ENCODE data around the gene CMYA5.
"Not testable (repeated sequence)": the region's sequence is repeated elsewhere in the genome, so short reads cannot be mapped to it uniquely, and the experiment has no call there.

Gene CMYA5

GRCh38 chr5:79774171-79774854 is 84.7 kb downstream of the CMYA5 start:
- Mint-ChIP-seq H3K27me3 (peaks cover 4% of the 10 kb centered on the region in 2 donors), H3K27ac (no peak overlapping the region), H3K36me3 (peaks cover 0 to 3% of the 10 kb centered on the region in 2 donors), H3K9me3 (no peaks in the 10 kb centered on the region), H3K4me3 (no peak overlapping the region), H3K4me1 (no peaks in the 10 kb centered on the region)
- DNase-seq, result no peak
- ATAC-seq (replicated peaks), result no peak

DNA sequence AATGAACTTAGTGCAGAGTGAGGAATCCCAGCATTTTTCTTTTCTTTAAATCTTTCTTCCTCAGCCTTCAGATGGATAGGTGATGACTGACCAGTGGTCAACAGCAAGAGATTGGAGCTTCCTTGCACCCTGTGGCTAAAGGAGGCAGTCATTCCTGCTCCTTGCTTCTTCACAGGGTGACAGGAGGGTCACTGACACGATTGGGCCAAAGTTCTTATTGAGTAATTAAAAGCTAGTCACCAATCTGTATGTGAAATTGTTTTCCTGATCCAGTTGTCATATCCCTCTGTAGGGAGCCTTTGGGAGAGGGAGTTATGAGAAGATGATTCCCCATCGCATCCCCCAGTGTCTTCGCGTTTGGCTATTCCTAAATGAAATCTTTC is 85.2 kb downstream of the CMYA5 start:
- DNase-seq, result no peak
- no peak for ATAC-seq (replicated peaks)
- H3K4me3 Mint-ChIP-seq, result no peak overlapping the region
- H3K36me3 Mint-ChIP-seq, result peaks cover 0 to 3% of the 10 kb centered on the region in 2 donors
- H3K4me1 Mint-ChIP-seq, result no peaks in the 10 kb centered on the region
- H3K27me3 Mint-ChIP-seq, result peaks cover 0 to 4% of the 10 kb centered on the region in 2 donors
- H3K27ac Mint-ChIP-seq, result no peak overlapping the region
- H3K9me3 Mint-ChIP-seq, result no peaks in the 10 kb centered on the region

DNA sequence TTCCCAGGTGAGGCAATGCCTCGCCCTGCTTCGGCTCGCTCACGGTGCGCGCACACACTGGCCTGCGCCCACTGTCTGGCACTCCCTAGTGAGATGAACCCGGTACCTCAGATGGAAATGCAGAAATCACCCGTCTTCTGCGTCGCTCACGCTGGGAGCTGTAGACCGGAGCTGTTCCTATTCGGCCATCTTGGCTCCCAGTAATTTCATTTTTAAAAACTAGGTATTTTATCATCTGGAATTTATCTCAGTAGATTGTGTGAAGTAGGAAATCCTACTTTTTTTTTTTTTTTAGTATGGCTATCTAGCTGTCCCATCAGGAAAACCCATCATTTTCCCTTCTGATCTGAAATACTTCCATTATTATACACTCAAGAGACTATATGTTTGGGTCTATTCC is 95.1 kb downstream of the CMYA5 start:
- H3K27ac Mint-ChIP-seq; H3K36me3 Mint-ChIP-seq; H3K4me3 Mint-ChIP-seq; DNase-seq; H3K9me3 Mint-ChIP-seq; ATAC-seq (replicated peaks); H3K4me1 Mint-ChIP-seq: not testable (repeated sequence)
- peaks cover 3 to 11% of the 10 kb centered on the region in 2 donors for H3K27me3 Mint-ChIP-seq

DNA sequence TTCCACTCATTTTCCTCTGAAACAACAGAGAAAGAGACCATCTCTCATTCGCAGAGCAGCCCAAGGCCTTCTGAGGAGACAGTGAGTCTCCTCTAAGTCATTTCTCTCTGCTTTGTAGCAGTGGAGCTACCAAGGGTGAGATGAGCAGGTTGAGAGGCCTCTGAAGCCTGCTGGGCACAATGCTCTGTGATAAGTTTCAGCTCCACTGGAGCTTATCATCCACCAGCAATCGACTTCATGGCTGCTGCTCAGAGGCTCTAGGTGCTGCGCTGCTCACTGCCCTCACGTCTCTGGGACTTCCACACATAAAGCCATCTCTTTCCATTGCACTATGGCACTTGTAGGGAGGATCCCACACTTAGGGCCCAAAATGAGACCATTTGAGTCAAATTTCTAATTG is 96.3 kb downstream of the CMYA5 start:
- DNase-seq, result no peak
- Mint-ChIP-seq H3K27me3 (peaks cover 10 to 11% of the 10 kb centered on the region in 2 donors), H3K4me3 (no peak overlapping the region), H3K27ac (no peak overlapping the region), H3K4me1 (no peaks in the 10 kb centered on the region), H3K36me3 (no peaks in the 10 kb centered on the region), H3K9me3 (no peaks in the 10 kb centered on the region)
- no peak for ATAC-seq (replicated peaks)

DNA sequence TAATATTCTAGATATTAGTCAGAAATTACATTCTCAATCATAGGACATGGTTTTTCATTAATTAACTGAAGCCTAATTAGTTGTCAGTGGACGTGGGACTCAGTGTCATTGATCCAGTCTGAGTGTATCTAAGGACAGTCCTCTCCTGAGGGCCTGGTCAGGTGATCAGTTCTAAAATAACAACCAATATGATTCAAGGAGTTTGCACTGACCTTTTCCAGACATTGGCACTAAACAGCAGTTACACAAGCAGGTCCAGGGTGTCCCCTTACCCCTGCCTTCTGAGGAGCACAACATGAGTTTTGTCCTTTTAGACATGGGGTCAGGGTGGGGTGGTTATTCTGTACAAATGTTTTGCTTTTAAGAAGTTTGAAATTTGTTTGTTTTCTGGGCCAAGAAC is 97.8 kb downstream of the CMYA5 start:
- peaks cover 10 to 11% of the 10 kb centered on the region in 2 donors for H3K27me3 Mint-ChIP-seq
- no peak for ATAC-seq (replicated peaks)
- H3K4me1 Mint-ChIP-seq, result no peaks in the 10 kb centered on the region
- H3K36me3 Mint-ChIP-seq, result no peaks in the 10 kb centered on the region
- no peak overlapping the region for H3K4me3 Mint-ChIP-seq
- no peak for DNase-seq
- H3K27ac Mint-ChIP-seq, result no peak overlapping the region
- no peaks in the 10 kb centered on the region for H3K9me3 Mint-ChIP-seq

DNA sequence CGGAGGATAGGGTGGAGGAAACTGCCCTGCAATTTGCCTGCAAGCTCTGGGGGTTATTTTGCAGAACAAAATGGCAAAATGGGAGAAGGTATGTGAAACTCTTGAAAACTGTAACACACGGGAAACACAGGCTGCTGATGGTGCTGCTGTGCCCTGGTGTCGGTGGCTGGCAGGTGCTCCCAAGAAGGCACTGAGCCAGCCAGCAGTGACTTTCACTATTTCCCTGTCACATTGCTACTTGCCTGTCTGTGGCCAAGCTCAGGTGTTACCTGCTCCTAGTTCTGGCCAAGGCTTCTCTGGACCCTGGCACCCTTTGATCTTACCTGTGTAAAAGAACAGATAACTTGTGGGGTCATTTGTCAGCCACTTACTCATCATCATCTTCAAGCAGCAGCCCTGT is 102.2 kb downstream of the CMYA5 start:
- no peaks in the 10 kb centered on the region for H3K4me1 Mint-ChIP-seq
- H3K36me3 Mint-ChIP-seq, result no peaks in the 10 kb centered on the region
- ATAC-seq (replicated peaks), result no peak
- no peak overlapping the region for H3K27ac Mint-ChIP-seq
- H3K27me3 Mint-ChIP-seq, result peaks cover 10 to 15% of the 10 kb centered on the region in 2 donors
- DNase-seq, result no peak
- no peaks in the 10 kb centered on the region for H3K9me3 Mint-ChIP-seq
- no peak overlapping the region for H3K4me3 Mint-ChIP-seq

DNA sequence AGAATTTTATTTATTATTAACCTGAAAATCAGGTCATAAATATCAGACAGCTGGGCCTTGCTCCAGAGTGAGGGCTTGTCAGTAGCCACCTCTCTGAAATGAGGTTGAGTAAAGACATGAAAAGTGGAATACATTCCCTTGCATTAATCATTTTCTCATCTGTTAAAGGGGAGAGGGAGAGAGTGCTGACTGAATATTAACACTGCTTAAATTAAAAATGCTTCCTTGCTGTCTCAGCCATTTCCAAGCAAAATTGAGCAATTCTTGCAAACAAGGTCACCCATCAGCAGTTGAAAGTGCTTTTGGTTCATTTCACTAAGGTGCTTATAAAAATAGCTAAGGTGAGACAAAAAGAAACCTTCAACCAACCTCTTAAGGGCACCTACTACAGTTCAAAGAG is 102.8 kb downstream of the CMYA5 start:
- no peak overlapping the region for H3K4me3 Mint-ChIP-seq
- H3K27me3 Mint-ChIP-seq, result peaks cover 9 to 15% of the 10 kb centered on the region in 2 donors
- H3K4me1 Mint-ChIP-seq, result no peaks in the 10 kb centered on the region
- DNase-seq, result no peak
- ATAC-seq (replicated peaks), result no peak
- H3K9me3 Mint-ChIP-seq, result no peaks in the 10 kb centered on the region
- no peak overlapping the region for H3K27ac Mint-ChIP-seq
- no peaks in the 10 kb centered on the region for H3K36me3 Mint-ChIP-seq

DNA sequence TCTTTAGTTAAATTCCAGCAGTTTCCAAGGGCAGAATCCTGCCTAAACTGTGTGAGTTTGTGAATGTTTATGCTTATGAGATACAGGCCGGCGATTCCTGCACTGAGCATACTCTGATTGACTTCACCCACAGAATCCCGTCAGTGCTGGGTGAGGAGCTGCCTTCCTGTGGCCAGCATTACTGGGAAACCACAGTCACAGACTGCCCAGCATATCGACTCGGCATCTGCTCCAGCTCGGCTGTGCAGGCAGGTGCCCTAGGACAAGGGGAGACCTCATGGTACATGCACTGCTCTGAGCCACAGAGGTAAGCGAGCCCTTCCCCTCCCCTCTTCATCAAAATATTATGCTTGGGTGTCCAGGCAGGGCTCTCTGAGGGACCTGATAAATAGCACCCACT is 103.7 kb downstream of the CMYA5 start:
- H3K4me3 Mint-ChIP-seq, result no peak overlapping the region
- no peak for ATAC-seq (replicated peaks)
- no peaks in the 10 kb centered on the region for H3K4me1 Mint-ChIP-seq
- no peak for DNase-seq
- H3K36me3 Mint-ChIP-seq, result no peaks in the 10 kb centered on the region
- H3K27ac Mint-ChIP-seq, result no peak overlapping the region
- H3K9me3 Mint-ChIP-seq, result no peaks in the 10 kb centered on the region
- peaks cover 5 to 15% of the 10 kb centered on the region in 2 donors for H3K27me3 Mint-ChIP-seq

DNA sequence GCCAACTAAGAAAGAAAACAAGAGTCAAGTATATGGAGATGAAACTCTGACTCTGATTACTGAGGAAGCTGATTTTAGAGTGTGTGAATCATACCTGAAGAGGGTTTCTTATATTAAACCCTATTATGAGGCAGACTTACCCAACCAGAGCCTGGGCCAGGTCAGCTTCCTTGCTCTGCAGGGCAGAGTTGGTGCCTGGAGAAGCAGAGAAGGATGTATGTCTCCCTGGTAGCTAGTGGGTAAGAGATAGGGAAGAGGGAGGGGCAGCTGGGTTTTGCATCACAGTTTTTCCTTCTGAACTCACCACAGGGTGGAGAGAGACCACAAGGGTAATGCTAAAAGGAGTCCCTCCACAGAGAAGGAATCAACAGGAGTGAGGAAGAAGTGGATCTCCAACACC is 104.1 kb downstream of the CMYA5 start:
- no peak for DNase-seq
- H3K4me3 Mint-ChIP-seq, result no peak overlapping the region
- H3K36me3 Mint-ChIP-seq, result no peaks in the 10 kb centered on the region
- H3K27me3 Mint-ChIP-seq, result peaks cover 5 to 15% of the 10 kb centered on the region in 2 donors
- no peak overlapping the region for H3K27ac Mint-ChIP-seq
- no peaks in the 10 kb centered on the region for H3K9me3 Mint-ChIP-seq
- no peaks in the 10 kb centered on the region for H3K4me1 Mint-ChIP-seq
- peak in 1 of 2 donors; percentile 31 for ATAC-seq (replicated peaks)

DNA sequence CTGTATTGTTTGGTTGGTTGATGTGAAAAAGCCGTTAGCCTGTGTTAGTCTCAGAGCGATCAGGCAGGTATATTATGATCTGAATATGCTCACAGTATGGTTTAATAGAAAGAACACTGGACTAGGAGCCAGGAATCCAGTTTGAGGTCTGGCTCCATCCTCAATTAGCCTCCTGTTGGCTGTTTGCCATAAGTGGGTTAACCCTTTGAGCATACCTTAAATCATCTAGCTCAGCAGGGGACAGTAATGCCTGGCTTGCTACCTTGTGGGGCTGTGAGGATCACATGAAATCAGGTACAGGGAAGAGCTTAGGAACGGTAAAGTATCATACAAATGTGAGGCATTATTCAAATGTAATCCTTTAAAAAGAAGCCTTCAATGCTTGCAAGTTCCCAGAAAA is 104.7 kb downstream of the CMYA5 start:
- no peak overlapping the region for H3K4me3 Mint-ChIP-seq
- no peak for DNase-seq
- H3K9me3 Mint-ChIP-seq, result no peaks in the 10 kb centered on the region
- no peak for ATAC-seq (replicated peaks)
- H3K27ac Mint-ChIP-seq, result no peak overlapping the region
- peaks cover 5 to 15% of the 10 kb centered on the region in 2 donors for H3K27me3 Mint-ChIP-seq
- H3K36me3 Mint-ChIP-seq, result no peaks in the 10 kb centered on the region
- no peaks in the 10 kb centered on the region for H3K4me1 Mint-ChIP-seq

GRCh38 chr5:79795764-79796398 is 106.2 kb downstream of the CMYA5 start:
- peaks cover under 1 to 1% of the 10 kb centered on the region in 2 donors for H3K4me1 Mint-ChIP-seq
- peaks cover 5% of the 10 kb centered on the region in 2 donors for H3K27me3 Mint-ChIP-seq
- no peaks in the 10 kb centered on the region for H3K9me3 Mint-ChIP-seq
- H3K36me3 Mint-ChIP-seq, result no peaks in the 10 kb centered on the region
- no peak overlapping the region for H3K27ac Mint-ChIP-seq
- no peak for DNase-seq
- ATAC-seq (replicated peaks), result no peak
- H3K4me3 Mint-ChIP-seq, result no peak overlapping the region

DNA sequence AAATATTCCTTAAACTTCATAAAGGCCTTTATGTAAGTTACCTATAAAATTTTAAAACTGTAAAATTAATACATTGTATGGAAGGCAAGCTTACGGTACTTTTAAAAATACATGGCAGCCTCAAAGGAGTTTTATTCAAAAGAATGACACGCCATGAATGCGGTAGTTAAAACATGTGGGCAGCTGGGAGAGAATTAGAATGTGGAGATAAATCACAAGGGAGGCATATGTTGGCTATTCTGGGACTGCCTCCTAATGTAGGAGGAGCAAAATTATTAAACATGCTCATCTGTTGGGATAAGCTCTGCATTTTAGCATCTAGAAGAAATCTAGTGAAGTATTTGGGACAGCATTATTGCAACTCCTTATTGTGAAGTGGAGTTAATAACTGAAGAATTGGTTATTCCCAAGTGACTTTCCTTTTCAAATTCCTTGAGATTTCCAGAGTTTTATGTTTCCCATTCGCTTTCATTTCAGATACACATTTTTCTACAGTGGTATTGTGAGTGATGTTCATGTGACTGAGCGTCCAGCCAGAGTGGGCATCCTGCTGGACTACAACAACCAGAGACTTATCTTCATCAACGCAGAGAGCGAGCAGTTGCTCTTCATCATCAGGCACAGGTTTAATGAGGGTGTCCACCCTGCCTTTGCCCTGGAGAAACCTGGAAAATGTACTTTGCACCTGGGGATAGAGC is 109.4 kb downstream of the CMYA5 start:
- DNase-seq, result no peak
- Mint-ChIP-seq H3K27ac (no peak overlapping the region), H3K27me3 (peaks cover 5% of the 10 kb centered on the region in 2 donors), H3K9me3 (no peaks in the 10 kb centered on the region), H3K36me3 (no peaks in the 10 kb centered on the region), H3K4me3 (no peak overlapping the region), H3K4me1 (peaks cover 10 to 14% of the 10 kb centered on the region in 2 donors)
- no peak for ATAC-seq (replicated peaks)

DNA sequence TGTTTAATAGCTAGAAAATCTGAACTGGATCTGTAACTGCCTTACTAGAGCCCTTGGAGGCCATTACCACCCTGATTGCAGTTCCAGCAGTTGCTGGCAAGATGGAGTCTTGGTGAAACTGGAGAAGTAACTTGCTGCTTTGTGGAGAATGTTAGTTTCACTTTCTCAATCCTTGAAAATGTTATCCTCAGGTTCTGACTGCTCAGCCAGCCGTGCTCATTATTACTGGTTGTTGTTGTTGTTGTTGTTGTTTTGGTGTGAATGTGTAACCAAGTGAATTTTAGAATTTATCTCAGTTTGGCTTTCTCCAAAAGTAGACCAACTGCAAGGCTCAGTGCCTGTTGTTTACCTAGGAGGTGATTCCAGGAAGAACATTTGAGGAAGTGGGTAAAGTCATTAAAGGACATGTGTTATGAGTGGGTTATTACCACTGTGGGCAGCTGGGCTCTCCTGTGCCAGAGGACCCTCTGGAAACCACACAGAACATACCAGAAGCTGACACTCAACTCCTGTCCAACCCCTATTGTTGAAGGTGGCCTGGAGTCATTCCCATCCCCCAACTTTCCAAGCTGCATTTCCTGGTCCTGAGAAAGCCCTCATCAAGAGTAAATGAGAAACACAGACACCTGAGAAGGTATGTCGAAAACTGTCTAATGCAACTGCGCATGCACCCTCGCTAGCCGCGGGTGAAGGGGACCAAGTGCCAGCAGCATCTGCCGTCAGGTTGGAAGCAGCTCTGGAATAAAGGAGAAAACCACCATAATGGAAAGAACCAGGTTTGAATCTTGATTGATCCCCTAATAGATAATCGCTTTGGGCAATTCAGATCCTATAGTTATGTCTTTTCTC is 111.6 kb downstream of the CMYA5 start:
- Mint-ChIP-seq H3K27ac (peak overlapping the region; percentile 65), H3K9me3 (no peaks in the 10 kb centered on the region), H3K4me1 (peaks cover 10 to 14% of the 10 kb centered on the region in 2 donors), H3K27me3 (no peaks in the 10 kb centered on the region), H3K4me3 (peak overlapping the region in 1 of 2 donors; percentile 33), H3K36me3 (no peaks in the 10 kb centered on the region)
- DNase-seq (peak; percentile 8), ATAC-seq (replicated peaks) (peak; percentile 91 to 95)

- Mint-ChIP-seq H3K27me3 (no peaks in the 10 kb centered on the region), H3K4me1 (peaks cover 10 to 14% of the 10 kb centered on the region in 2 donors), H3K9me3 (no peaks in the 10 kb centered on the region), H3K36me3 (no peaks in the 10 kb centered on the region), H3K4me3 (no peak overlapping the region), H3K27ac (no peak overlapping the region)
- DNase-seq (no peak), ATAC-seq (replicated peaks) (no peak)
Observed at GRCh38 chr5:79802406-79802805, 112.8 kb downstream of the CMYA5 start.
